HepG2 (cell line): ENCODE data around the gene ADI1. TPM values are rescaled to one million over a fixed set of nuclear protein-coding genes. Genes with fewer than 3 reads are reported as not detected.
A peak's percentile ranks its signal among the peaks of the same experiment; 100 is the strongest.

ENCODE experiments used
- ATF7 ChIP-seq, 2 experiments: fragments of 450-650 bp in 1 of 2; sonication (generic) in 1 of 2; formaldehyde crosslinking in 1 of 2; IDR thresholded peaks; 2 replicates each; pipeline versions ENCODE4 v1.4.0 to v1.6.1; 2016 to 2020; ENCODE audit warnings: antibody characterized with exemption in 1 of 2, mild to moderate bottlenecking in 1 of 2, missing genetic modification reagents in 1 of 2
- CC2D1A ChIP-seq: sonication (generic); formaldehyde crosslinking; IDR thresholded peaks from 2 replicates; pipeline ENCODE4 v1.8.1; 2023; ENCODE audit warnings: mild to moderate bottlenecking, missing genetic modification reagents
- FOXJ3 ChIP-seq: sonication (generic); formaldehyde crosslinking; IDR thresholded peaks from 2 replicates; pipeline ENCODE4 v1.4.0; 2020; ENCODE audit warnings: missing genetic modification reagents, mild to moderate bottlenecking, borderline replicate concordance
- NBN ChIP-seq: fragments of 450-650 bp; conservative IDR thresholded peaks from 2 replicates; pipeline ENCODE4 v1.6.1; 2017
- NFE2L2 ChIP-seq: fragments of 150-350 bp; IDR thresholded peaks from 2 replicates; pipeline ENCODE4 v1.6.1; 2014; ENCODE audit warnings: low read length
- ONECUT2 ChIP-seq: sonication (generic); formaldehyde crosslinking; IDR thresholded peaks from 2 replicates; pipeline ENCODE4 v1.4.0; 2020; ENCODE audit warnings: missing genetic modification reagents
- SMAD1 ChIP-seq: sonication (generic); formaldehyde crosslinking; IDR thresholded peaks from 2 replicates; pipeline ENCODE4 v1.4.0; 2020; ENCODE audit warnings: missing genetic modification reagents, low read depth, mild to moderate bottlenecking, borderline replicate concordance
- SNAI1 ChIP-seq: sonication (generic); formaldehyde crosslinking; IDR thresholded peaks from 2 replicates; pipeline ENCODE4 v1.5.0; 2020; ENCODE audit warnings: mild to moderate bottlenecking, missing genetic modification reagents, borderline replicate concordance
- U2AF1 ChIP-seq: fragments of 200-400 bp; formaldehyde crosslinking; optimal IDR thresholded peaks from 2 replicates; pipeline ENCODE3; 2017; ENCODE audit warnings: mild to moderate bottlenecking, low read depth, low read length
- ZFP37 ChIP-seq: sonication (generic); formaldehyde crosslinking; IDR thresholded peaks from 2 replicates; pipeline ENCODE4 v1.4.0; 2020; ENCODE audit warnings: missing genetic modification reagents, borderline replicate concordance
- ZNF207 ChIP-seq: fragments of 450-650 bp; IDR thresholded peaks from 2 replicates; pipeline ENCODE4 v1.6.1; 2016; ENCODE audit warnings: antibody characterized with exemption, borderline replicate concordance
- ZNF30 ChIP-seq: sonication (generic); formaldehyde crosslinking; IDR thresholded peaks from 2 replicates; pipeline ENCODE4 v1.5.0; 2020; ENCODE audit warnings: mild to moderate bottlenecking, missing genetic modification reagents
- ZNF317 ChIP-seq: sonication (generic); formaldehyde crosslinking; IDR thresholded peaks from 2 replicates; pipeline ENCODE4 v1.5.0; 2020; ENCODE audit warnings: mild to moderate bottlenecking, missing genetic modification reagents
- ZNF501 ChIP-seq: sonication (generic); formaldehyde crosslinking; IDR thresholded peaks from 2 replicates; pipeline ENCODE4 v1.5.1; 2020; ENCODE audit warnings: mild to moderate bottlenecking, moderate library complexity, missing genetic modification reagents
- ZNF605 ChIP-seq: sonication (generic); formaldehyde crosslinking; IDR thresholded peaks from 2 replicates; pipeline ENCODE4 v1.8.0; 2022; ENCODE audit warnings: mild to moderate bottlenecking, missing genetic modification reagents
- ZXDC ChIP-seq: sonication (generic); formaldehyde crosslinking; IDR thresholded peaks from 2 replicates; pipeline ENCODE4 v1.5.0; 2020; ENCODE audit warnings: mild to moderate bottlenecking, missing genetic modification reagents
- polyA plus RNA-seq, 8 experiments: library from polyadenylated mRNA; depleted of rRNA in 3 of 8; stranded (reverse) in 7 of 8; unstranded in 1 of 8; fragments of >200 nt; fragmentation: Illumina TruSeq in 4 of 8; extraction: Trizol in 4 of 8; gene quantifications; 2 replicates each; pipeline versions ENCODE4 v1.2.1 to v1.2.3, GENCODE V29; 2011 to 2016; ENCODE audit warnings: low read depth in 4 of 8, missing spikeins in 1 of 8, mixed read lengths in 1 of 8; ENCODE audit not compliant: insufficient read depth in 1 of 8
- total RNA-seq, 5 experiments: library from RNA; depleted of rRNA; stranded (reverse); fragments of >200 nt; fragmentation: Illumina TruSeq; extraction: Trizol; gene quantifications; 2 replicates each; pipeline ENCODE4 v1.2.3, GENCODE V29; 2016; ENCODE audit warnings: low read depth in 1 of 5
- TF ChIP-seq, protein P1 (sequence below): IDR thresholded peaks from 2 replicates; pipeline ENCODE4 v1.6.1; 2016; ENCODE audit warnings: mild to moderate bottlenecking, missing biosample characterization, missing genetic modification reagents
- TF ChIP-seq, protein P2 (sequence below): sonication (generic); formaldehyde crosslinking; IDR thresholded peaks from 2 replicates; pipeline ENCODE4 v1.5.0; 2020; ENCODE audit warnings: missing genetic modification reagents, mild to moderate bottlenecking, borderline replicate concordance
- TF ChIP-seq, protein P3 (sequence below): sonication (generic); formaldehyde crosslinking; IDR thresholded peaks from 2 replicates; pipeline ENCODE4 v1.4.0; 2020; ENCODE audit warnings: missing genetic modification reagents
- TF ChIP-seq, protein P4 (sequence below): sonication (generic); formaldehyde crosslinking; IDR thresholded peaks from 2 replicates; pipeline ENCODE4 v1.5.1; 2020; ENCODE audit warnings: missing genetic modification reagents, mild to moderate bottlenecking, borderline replicate concordance

Gene ADI1
- total and polyA plus RNA-seq, 2 of the 13 experiments (the other 11 are each of a cell fraction or from before 2014, with no cell fraction given), result 28.7 to 123 TPM

- TF ChIP-seq NBN (no peak), FOXJ3 (CRISPR knock-in tag) (peak; percentile 66; the same call in 1 of the 2 replicates), ZNF30 (CRISPR knock-in tag) (no peak), NFE2L2 (0 out of 2 replicates have a peak, but pooled peaks have one; percentile 27), ZNF605 (CRISPR knock-in tag) (no peak), ZNF501 (no peak), ZNF317 (CRISPR knock-in tag) (peak; percentile 59; the same call in 1 of the 2 replicates), ZXDC (no peak), SMAD1 (CRISPR knock-in tag) (no peak), CC2D1A (CRISPR knock-in tag) (no peak), ATF7 (IDR thresholded peaks at IDR 0.05) (peak; percentile 54), ATF7 (CRISPR knock-in tag; IDR thresholded peaks at IDR 0.05) (peak; percentile 79; the same call in 1 of the 2 replicates), U2AF1 (no peak), ZFP37 (CRISPR knock-in tag) (no peak), SNAI1 (CRISPR knock-in tag) (no peak), ONECUT2 (CRISPR knock-in tag) (no peak), ZNF207 (no peak)
- TF ChIP-seq, protein P1, sequence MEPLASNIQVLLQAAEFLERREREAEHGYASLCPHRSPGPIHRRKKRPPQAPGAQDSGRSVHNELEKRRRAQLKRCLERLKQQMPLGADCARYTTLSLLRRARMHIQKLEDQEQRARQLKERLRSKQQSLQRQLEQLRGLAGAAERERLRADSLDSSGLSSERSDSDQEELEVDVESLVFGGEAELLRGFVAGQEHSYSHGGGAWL (CRISPR knock-in tag), result no peak
- TF ChIP-seq, protein P2, sequence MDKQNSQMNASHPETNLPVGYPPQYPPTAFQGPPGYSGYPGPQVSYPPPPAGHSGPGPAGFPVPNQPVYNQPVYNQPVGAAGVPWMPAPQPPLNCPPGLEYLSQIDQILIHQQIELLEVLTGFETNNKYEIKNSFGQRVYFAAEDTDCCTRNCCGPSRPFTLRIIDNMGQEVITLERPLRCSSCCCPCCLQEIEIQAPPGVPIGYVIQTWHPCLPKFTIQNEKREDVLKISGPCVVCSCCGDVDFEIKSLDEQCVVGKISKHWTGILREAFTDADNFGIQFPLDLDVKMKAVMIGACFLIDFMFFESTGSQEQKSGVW (CRISPR knock-in tag), result no peak
- TF ChIP-seq, protein P3, sequence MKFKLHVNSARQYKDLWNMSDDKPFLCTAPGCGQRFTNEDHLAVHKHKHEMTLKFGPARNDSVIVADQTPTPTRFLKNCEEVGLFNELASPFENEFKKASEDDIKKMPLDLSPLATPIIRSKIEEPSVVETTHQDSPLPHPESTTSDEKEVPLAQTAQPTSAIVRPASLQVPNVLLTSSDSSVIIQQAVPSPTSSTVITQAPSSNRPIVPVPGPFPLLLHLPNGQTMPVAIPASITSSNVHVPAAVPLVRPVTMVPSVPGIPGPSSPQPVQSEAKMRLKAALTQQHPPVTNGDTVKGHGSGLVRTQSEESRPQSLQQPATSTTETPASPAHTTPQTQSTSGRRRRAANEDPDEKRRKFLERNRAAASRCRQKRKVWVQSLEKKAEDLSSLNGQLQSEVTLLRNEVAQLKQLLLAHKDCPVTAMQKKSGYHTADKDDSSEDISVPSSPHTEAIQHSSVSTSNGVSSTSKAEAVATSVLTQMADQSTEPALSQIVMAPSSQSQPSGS (CRISPR knock-in tag), result peak; percentile 83
- TF ChIP-seq, protein P4, sequence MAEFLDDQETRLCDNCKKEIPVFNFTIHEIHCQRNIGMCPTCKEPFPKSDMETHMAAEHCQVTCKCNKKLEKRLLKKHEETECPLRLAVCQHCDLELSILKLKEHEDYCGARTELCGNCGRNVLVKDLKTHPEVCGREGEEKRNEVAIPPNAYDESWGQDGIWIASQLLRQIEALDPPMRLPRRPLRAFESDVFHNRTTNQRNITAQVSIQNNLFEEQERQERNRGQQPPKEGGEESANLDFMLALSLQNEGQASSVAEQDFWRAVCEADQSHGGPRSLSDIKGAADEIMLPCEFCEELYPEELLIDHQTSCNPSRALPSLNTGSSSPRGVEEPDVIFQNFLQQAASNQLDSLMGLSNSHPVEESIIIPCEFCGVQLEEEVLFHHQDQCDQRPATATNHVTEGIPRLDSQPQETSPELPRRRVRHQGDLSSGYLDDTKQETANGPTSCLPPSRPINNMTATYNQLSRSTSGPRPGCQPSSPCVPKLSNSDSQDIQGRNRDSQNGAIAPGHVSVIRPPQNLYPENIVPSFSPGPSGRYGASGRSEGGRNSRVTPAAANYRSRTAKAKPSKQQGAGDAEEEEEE (CRISPR knock-in tag), result no peak
Observed at GRCh38 chr2:3465844-3466481, 53.4 kb downstream of the ADI1 start (continued).
